Brain microvascular endothelial cell (primary cell): ENCODE measurements around the gene HIVEP2.

Experiments
- DNase-seq: peaks from one replicate; pipeline ENCODE4 v3.0.0-alpha.2; 2020
- H3K27ac ChIP-seq: fragments of 250-450 bp; sonication (Bioruptor Pico); 2 replicates; pipeline ENCODE4 v1.5.1; 2020; ENCODE audit warnings: mild to moderate bottlenecking, moderate library complexity
- H3K27me3 ChIP-seq: fragments of 250-450 bp; sonication (Bioruptor Pico); replicated peaks from 2 replicates; pipeline ENCODE4 v1.5.1; 2020; ENCODE audit warnings: mild to moderate bottlenecking
- H3K36me3 ChIP-seq: fragments of 250-450 bp; sonication (Bioruptor Pico); replicated peaks from 2 replicates; pipeline ENCODE4 v1.5.1; 2020; ENCODE audit warnings: mild to moderate bottlenecking
- H3K4me3 ChIP-seq: 2 replicates; pipeline ENCODE4 v1.5.1; 2011; ENCODE audit warnings: low read depth, mild to moderate bottlenecking, control low read depth, low read length, moderate library complexity
- CTCF ChIP-seq: IDR thresholded peaks from 2 replicates; pipeline ENCODE4 v1.5.1; 2011; ENCODE audit warnings: low read depth, mild to moderate bottlenecking, moderate library complexity, low read length, control low read depth, inconsistent platforms; ENCODE audit errors: missing control alignments
- in situ Hi-C: cut with HindIII; loops from 2 replicates; pipeline ENCODE4 v1.10.0; 2017; ENCODE audit warnings: low sequenced_read_pairs, low pct_ligation_motif_present

HIVEP2 gene

GRCh38 chr6:142830807-142831206 lies 114.2 kb downstream of the HIVEP2 start:
- DNase-seq: no peak
- no peak for TF ChIP-seq CTCF
- no peaks in the 10 kb centered on the region for H3K36me3 ChIP-seq
- no peaks in the 10 kb centered on the region for H3K27me3 ChIP-seq
- H3K4me3 ChIP-seq: no peak overlapping the region
- no peak overlapping the region for H3K27ac ChIP-seq
- in situ Hi-C loops: no loop called here

GRCh38 chr6:142830116-142830710 lies 114.8 kb downstream of the HIVEP2 start:
- no peaks in the 10 kb centered on the region for H3K36me3 ChIP-seq
- in situ Hi-C loops: no loop called here
- no peak for DNase-seq
- no peak overlapping the region for H3K4me3 ChIP-seq
- H3K27me3 ChIP-seq: no peaks in the 10 kb centered on the region
- no peak for TF ChIP-seq CTCF
- no peak overlapping the region for H3K27ac ChIP-seq

GRCh38 chr6:142829556-142829955 lies 115.4 kb downstream of the HIVEP2 start:
- no peak for DNase-seq
- TF ChIP-seq CTCF: no peak
- in situ Hi-C loops: no loop called here
- no peak overlapping the region for H3K4me3 ChIP-seq
- H3K27me3 ChIP-seq: no peaks in the 10 kb centered on the region
- H3K27ac ChIP-seq: no peak overlapping the region
- H3K36me3 ChIP-seq: no peaks in the 10 kb centered on the region

- Histone ChIP-seq H3K27me3 (no peaks in the 10 kb centered on the region), H3K36me3 (no peaks in the 10 kb centered on the region), H3K4me3 (no peak overlapping the region), H3K27ac (no peak overlapping the region)
- in situ Hi-C loops: no loop called here
- no peak for DNase-seq
- TF ChIP-seq CTCF: no peak
Measured at GRCh38 chr6:142827991-142828390, 117.0 kb downstream of the HIVEP2 start.

- no peaks in the 10 kb centered on the region for H3K27me3 ChIP-seq
- H3K27ac ChIP-seq: no peak overlapping the region
- no peak for TF ChIP-seq CTCF
- no peaks in the 10 kb centered on the region for H3K36me3 ChIP-seq
- in situ Hi-C loops: no loop called here
- no peak overlapping the region for H3K4me3 ChIP-seq
- no peak for DNase-seq
Measured at GRCh38 chr6:142827369-142827768, 117.6 kb downstream of the HIVEP2 start.

- in situ Hi-C loops: no loop called here
Measured at GRCh38 chr6:142825760-142826159, 119.2 kb downstream of the HIVEP2 start.

More at GRCh38 chr6:142825760-142826159, 119.2 kb downstream of the HIVEP2 start:
- Histone ChIP-seq H3K4me3 (no peak overlapping the region), H3K27ac (no peak overlapping the region), H3K36me3 (no peaks in the 10 kb centered on the region), H3K27me3 (no peaks in the 10 kb centered on the region)
- no peak for TF ChIP-seq CTCF
- no peak for DNase-seq
